GM21423 (cell line): ENCODE measurements around the gene FUOM.
A peak's percentile ranks its signal among the peaks of the same experiment; 100 is the strongest.

Experiments
- ATAC-seq: cut with Tn5 transposase; IDR thresholded peaks from one replicate; pipeline ENCODE4 v1.9.1; 2021; ENCODE audit warnings: mild to moderate bottlenecking, moderate library complexity; ENCODE audit not compliant: unreplicated experiment

The FUOM gene

GRCh38 chr10:133357285-133358161, at the start of gene FUOM:
Gene FUOM, minus strand, starts transcription at chr10:133358019. Its CDS starts 12 bp downstream, at chr10:133358007.
- peak; percentile 70 for ATAC-seq

GRCh38 chr10:133405844-133406527, 48.2 kb upstream of the FUOM start:
- ATAC-seq = peak; percentile 55

GRCh38 chr10:133405272-133405671, 47.5 kb upstream of the FUOM start:
- ATAC-seq = no peak

- no peak for ATAC-seq
Observed at GRCh38 chr10:133403784-133404183, 46.0 kb upstream of the FUOM start.

GRCh38 chr10:133403359-133403758, 45.5 kb upstream of the FUOM start:
- ATAC-seq = no peak

GRCh38 chr10:133401981-133402725, 44.3 kb upstream of the FUOM start:
- no peak for ATAC-seq

- ATAC-seq = no peak
Observed at GRCh38 chr10:133401500-133401899, 43.7 kb upstream of the FUOM start.

GRCh38 chr10:133400624-133401424, 43.0 kb upstream of the FUOM start:
- peak; percentile 80 for ATAC-seq

- ATAC-seq = no peak
Observed at GRCh38 chr10:133399123-133399601, 41.3 kb upstream of the FUOM start.

GRCh38 chr10:133397938-133398337, 40.1 kb upstream of the FUOM start:
- no peak for ATAC-seq

- ATAC-seq = no peak
Observed at GRCh38 chr10:133396035-133396624, 38.3 kb upstream of the FUOM start.

GRCh38 chr10:133394801-133395221, 37.0 kb upstream of the FUOM start:
- ATAC-seq = no peak

GRCh38 chr10:133394064-133394663, 36.3 kb upstream of the FUOM start, which contains the start of gene MTG1:
Gene MTG1, plus strand, starts transcription at chr10:133394157. Its CDS starts 64 bp downstream, at chr10:133394221.
- ATAC-seq = peak; percentile 60

- no peak for ATAC-seq
Observed at GRCh38 chr10:133393401-133394063, 35.7 kb upstream of the FUOM start.

GRCh38 chr10:133391761-133392518, 34.1 kb upstream of the FUOM start:
- ATAC-seq = no peak

- ATAC-seq = no peak
Observed at GRCh38 chr10:133391249-133391635, 33.4 kb upstream of the FUOM start.

GRCh38 chr10:133390597-133391248, 32.9 kb upstream of the FUOM start:
- ATAC-seq = no peak
